Activated T-helper 2 cell treated with anti-CD3 and anti-CD28 coated beads, Interferon-gamma antibody, Interleukin-2, Interleukin-4, amounts not matched to agents 10 μg/mL and 5 μg/mL and 100 μg/mL, durations not matched to agents 14 hours and 24 hours and 36 hours (primary cell): ENCODE results near the gene CEBPA. TPM values are rescaled to one million over a fixed set of nuclear protein-coding genes. Genes with fewer than 3 reads are reported as not detected.

Experiments
- DNase-seq: peaks from one replicate; pipeline ENCODE4 v3.0.0; 2021; ENCODE audit warnings: low spot score
- H3K27ac Mint-ChIP-seq: one replicate; pipeline ENCODE4 v1.8.0; 2021; ENCODE audit warnings: mixed read lengths
- H3K27me3 Mint-ChIP-seq: one replicate; pipeline ENCODE4 v1.8.0; 2021; ENCODE audit warnings: low read depth, mixed read lengths
- H3K36me3 Mint-ChIP-seq: one replicate; pipeline ENCODE4 v1.8.0; 2021; ENCODE audit warnings: low read depth, mixed read lengths
- H3K4me1 Mint-ChIP-seq: one replicate; pipeline ENCODE4 v1.8.0; 2021; ENCODE audit warnings: low read depth, mixed read lengths
- H3K4me3 Mint-ChIP-seq: one replicate; pipeline ENCODE4 v1.8.0; 2021; ENCODE audit warnings: low read depth, mild to moderate bottlenecking, moderate library complexity, mixed read lengths
- H3K9me3 Mint-ChIP-seq: one replicate; pipeline ENCODE4 v1.8.0; 2021; ENCODE audit warnings: mixed read lengths
- intact Hi-C: fragments of 100-400 bp; cut with micrococcal nuclease; formaldehyde crosslinking; loops from one replicate; pipeline ENCODE4 v1.15.1; 2023
- total RNA-seq: library from RNA; stranded (reverse); gene quantifications from 2 replicates; pipeline ENCODE4 v1.2.3, GENCODE V29; 2022

The CEBPA gene
- total RNA-seq, 1 donor from 2014 or later: 0.73 TPM

GRCh38 chr19:33303791-33304345 lies 1.5 kb upstream of the CEBPA start:
- no peak overlapping the region for H3K4me3 Mint-ChIP-seq

GRCh38 chr19:33302974-33303790 lies 848 bp upstream of the CEBPA start:
- H3K9me3 Mint-ChIP-seq: no peaks in the 10 kb centered on the region
- intact Hi-C loops: loop anchor here (2.0 to 5.0 kb wide), 2 partner anchors 68 to 69 kb away; partner anchors contain the start of gene CEBPG
- H3K4me3 Mint-ChIP-seq: peak overlapping the region; percentile 51
- no peak for DNase-seq
- no peaks in the 10 kb centered on the region for H3K4me1 Mint-ChIP-seq
- H3K36me3 Mint-ChIP-seq: no peaks in the 10 kb centered on the region
- peaks cover 50% of the 10 kb centered on the region for H3K27me3 Mint-ChIP-seq
- no peak overlapping the region for H3K27ac Mint-ChIP-seq

More at GRCh38 chr19:33303791-33304345, 1.5 kb upstream of the CEBPA start:
- intact Hi-C loops: loop anchor here (2.0 to 5.0 kb wide), 2 partner anchors 68 to 69 kb away; partner anchors contain the start of gene CEBPG
- Mint-ChIP-seq H3K27me3 (peaks cover 52% of the 10 kb centered on the region), H3K4me1 (no peaks in the 10 kb centered on the region), H3K36me3 (no peaks in the 10 kb centered on the region), H3K27ac (no peak overlapping the region), H3K9me3 (no peaks in the 10 kb centered on the region)
- DNase-seq: no peak

GRCh38 chr19:33301900-33302174 lies 497 bp downstream of the CEBPA start:
- Mint-ChIP-seq H3K4me3 (no peak overlapping the region), H3K9me3 (no peaks in the 10 kb centered on the region), H3K27ac (no peak overlapping the region), H3K27me3 (peaks cover 47% of the 10 kb centered on the region), H3K36me3 (no peaks in the 10 kb centered on the region), H3K4me1 (no peaks in the 10 kb centered on the region)
- no peak for DNase-seq
- intact Hi-C loops: loop anchor here (2.0 to 5.0 kb wide), 2 partner anchors 67 to 70 kb away; partner anchors contain the start of gene CEBPG

- no peak for DNase-seq
- peaks cover 49% of the 10 kb centered on the region for H3K27me3 Mint-ChIP-seq
- no peaks in the 10 kb centered on the region for H3K36me3 Mint-ChIP-seq
- no peak overlapping the region for H3K27ac Mint-ChIP-seq
- H3K9me3 Mint-ChIP-seq: no peaks in the 10 kb centered on the region
- intact Hi-C loops: loop anchor here (5.0 kb wide), 1 partner anchor 71 kb away; the partner anchor contains the start of gene CEBPG
- no peaks in the 10 kb centered on the region for H3K4me1 Mint-ChIP-seq
- H3K4me3 Mint-ChIP-seq: no peak overlapping the region
These were observed 1.0 kb downstream of the CEBPA start for GRCh38 chr19:33301144-33301899.

GRCh38 chr19:33300894-33301143 lies 1.5 kb downstream of the CEBPA start:
- H3K27ac Mint-ChIP-seq: no peak overlapping the region
- H3K9me3 Mint-ChIP-seq: no peaks in the 10 kb centered on the region
- no peak for DNase-seq
- no peaks in the 10 kb centered on the region for H3K36me3 Mint-ChIP-seq
- intact Hi-C loops: loop anchor here (5.0 kb wide), 1 partner anchor 71 kb away; the partner anchor contains the start of gene CEBPG
- no peaks in the 10 kb centered on the region for H3K4me1 Mint-ChIP-seq
- no peak overlapping the region for H3K4me3 Mint-ChIP-seq
- peaks cover 45% of the 10 kb centered on the region for H3K27me3 Mint-ChIP-seq

GRCh38 chr19:33300009-33300893 lies 2.1 kb downstream of the CEBPA start:
- DNase-seq: no peak
- intact Hi-C loops: loop anchor here (5.0 kb wide), 1 partner anchor 72 kb away; the partner anchor contains the start of gene CEBPG
- no peaks in the 10 kb centered on the region for H3K4me1 Mint-ChIP-seq
- H3K9me3 Mint-ChIP-seq: no peaks in the 10 kb centered on the region
- H3K36me3 Mint-ChIP-seq: no peaks in the 10 kb centered on the region
- no peak overlapping the region for H3K27ac Mint-ChIP-seq
- H3K4me3 Mint-ChIP-seq: no peak overlapping the region
- peaks cover 40% of the 10 kb centered on the region for H3K27me3 Mint-ChIP-seq

- Mint-ChIP-seq H3K36me3 (no peaks in the 10 kb centered on the region), H3K4me1 (no peaks in the 10 kb centered on the region), H3K27ac (no peak overlapping the region), H3K27me3 (peaks cover 30% of the 10 kb centered on the region), H3K9me3 (no peaks in the 10 kb centered on the region), H3K4me3 (no peak overlapping the region)
- intact Hi-C loops: no loop called here
- DNase-seq: no peak
These were observed 3.2 kb downstream of the CEBPA start for GRCh38 chr19:33299051-33299688.

- H3K9me3 Mint-ChIP-seq: no peaks in the 10 kb centered on the region
- intact Hi-C loops: no loop called here
- DNase-seq: no peak
- H3K27me3 Mint-ChIP-seq: peaks cover 33% of the 10 kb centered on the region
- H3K27ac Mint-ChIP-seq: no peak overlapping the region
- H3K36me3 Mint-ChIP-seq: no peaks in the 10 kb centered on the region
- no peaks in the 10 kb centered on the region for H3K4me1 Mint-ChIP-seq
- H3K4me3 Mint-ChIP-seq: no peak overlapping the region
These were observed 4.0 kb downstream of the CEBPA start for GRCh38 chr19:33298146-33298911.

GRCh38 chr19:33297401-33298145 lies 4.8 kb downstream of the CEBPA start:
- Mint-ChIP-seq H3K36me3 (no peaks in the 10 kb centered on the region), H3K27ac (no peak overlapping the region), H3K27me3 (peaks cover 35% of the 10 kb centered on the region), H3K4me1 (no peaks in the 10 kb centered on the region), H3K9me3 (no peaks in the 10 kb centered on the region), H3K4me3 (no peak overlapping the region)
- DNase-seq: no peak
- intact Hi-C loops: no loop called here

- Mint-ChIP-seq H3K27ac (no peak overlapping the region), H3K27me3 (peaks cover 35% of the 10 kb centered on the region), H3K9me3 (no peaks in the 10 kb centered on the region), H3K4me1 (no peaks in the 10 kb centered on the region), H3K36me3 (no peaks in the 10 kb centered on the region), H3K4me3 (no peak overlapping the region)
- intact Hi-C loops: no loop called here
- no peak for DNase-seq
These were observed 5.8 kb downstream of the CEBPA start for GRCh38 chr19:33296488-33296971.
